H9 (cell line): ENCODE measurements around the gene ULK4. TPM values are rescaled to one million over a fixed set of nuclear protein-coding genes. Genes with fewer than 3 reads are reported as not detected.

Experiments
- DNase-seq: peaks from one replicate; pipeline ENCODE4 v3.0.0-alpha.2; 2017
- H2AFZ ChIP-seq: one replicate; pipeline ENCODE4 v1.6.1; 2013; ENCODE audit warnings: mild to moderate bottlenecking, low read length, control low read depth, moderate library complexity
- H2AK5ac ChIP-seq: 2 replicates; pipeline ENCODE4 v1.6.1; 2013; ENCODE audit warnings: low read length, control low read depth, mixed read lengths; ENCODE audit not compliant: insufficient read length
- H2BK120ac ChIP-seq: one replicate; pipeline ENCODE4 v1.6.1; 2013; ENCODE audit warnings: low read depth, mild to moderate bottlenecking, low read length, control low read depth, inconsistent platforms; ENCODE audit not compliant: poor library complexity, severe bottlenecking
- H2BK12ac ChIP-seq: 2 replicates; pipeline ENCODE4 v1.6.1; 2013; ENCODE audit warnings: low read length, control low read depth, mixed read lengths, low read depth; ENCODE audit not compliant: insufficient read length
- H2BK15ac ChIP-seq: 2 replicates; pipeline ENCODE4 v1.6.1; 2013; ENCODE audit warnings: low read depth, low read length, control low read depth
- H2BK20ac ChIP-seq: one replicate; pipeline ENCODE4 v1.6.1; 2013; ENCODE audit warnings: low read depth, mild to moderate bottlenecking, low read length, control low read depth, inconsistent platforms; ENCODE audit not compliant: poor library complexity, severe bottlenecking
- H2BK5ac ChIP-seq: 2 replicates; pipeline ENCODE4 v1.6.1; 2013; ENCODE audit warnings: low read length, control low read depth, mixed read lengths; ENCODE audit not compliant: insufficient read length
- H3K14ac ChIP-seq: 2 replicates; pipeline ENCODE4 v1.6.1; 2013; ENCODE audit warnings: low read length, control low read depth; ENCODE audit not compliant: insufficient read depth
- H3K18ac ChIP-seq: 2 replicates; pipeline ENCODE4 v1.6.1; 2013; ENCODE audit warnings: low read depth, mild to moderate bottlenecking, mixed read lengths, low read length, control low read depth; ENCODE audit not compliant: insufficient read length
- H3K23ac ChIP-seq: 2 replicates; pipeline ENCODE4 v1.6.1; 2013; ENCODE audit warnings: low read length, control low read depth, mixed read lengths, low read depth; ENCODE audit not compliant: insufficient read length
- H3K23me2 ChIP-seq: 2 replicates; pipeline ENCODE4 v1.6.1; 2013; ENCODE audit warnings: low read depth, mild to moderate bottlenecking, mixed read lengths, low read length, control low read depth; ENCODE audit not compliant: insufficient read length, poor library complexity, severe bottlenecking
- H3K27ac ChIP-seq: 2 replicates; pipeline ENCODE4 v1.5.1; 2013; ENCODE audit warnings: low read length, control low read depth, mixed read lengths, low read depth; ENCODE audit not compliant: insufficient read length
- H3K27me3 ChIP-seq: 2 replicates; pipeline ENCODE4 v1.6.1; 2013; ENCODE audit warnings: low read length, control low read depth, inconsistent platforms; ENCODE audit not compliant: insufficient read depth
- H3K4ac ChIP-seq: 2 replicates; pipeline ENCODE4 v1.6.1; 2013; ENCODE audit warnings: low read depth, mild to moderate bottlenecking, control low read depth, inconsistent platforms, low read length, moderate library complexity
- H3K4me1 ChIP-seq: 2 replicates; pipeline ENCODE4 v1.6.1; 2013; ENCODE audit warnings: low read length, control low read depth, inconsistent platforms; ENCODE audit not compliant: insufficient read depth
- H3K4me2 ChIP-seq: 2 replicates; pipeline ENCODE4 v1.6.1; 2013; ENCODE audit warnings: low read length, control low read depth, mixed read lengths; ENCODE audit not compliant: insufficient read length, insufficient read depth
- H3K56ac ChIP-seq: 2 replicates; pipeline ENCODE4 v1.6.1; 2013; ENCODE audit warnings: low read depth, mild to moderate bottlenecking, mixed read lengths, low read length, control low read depth; ENCODE audit not compliant: insufficient read length
- H3K79me1 ChIP-seq: 2 replicates; pipeline ENCODE4 v1.6.1; 2013; ENCODE audit warnings: low read depth, mild to moderate bottlenecking, moderate library complexity, low read length, control low read depth, inconsistent platforms; ENCODE audit not compliant: insufficient read depth, poor library complexity, severe bottlenecking
- H3K79me2 ChIP-seq: 2 replicates; pipeline ENCODE4 v1.6.1; 2013; ENCODE audit warnings: low read length, control low read depth, inconsistent platforms; ENCODE audit not compliant: insufficient read depth
- H3K9ac ChIP-seq: 2 replicates; pipeline ENCODE4 v1.6.1; 2013; ENCODE audit warnings: low read length, control low read depth, mixed read lengths; ENCODE audit not compliant: insufficient read length; ENCODE audit errors: extremely low read depth
- H3K9me3 ChIP-seq: one replicate; pipeline ENCODE4 v1.6.1; 2013; ENCODE audit warnings: low read depth, low read length, inconsistent platforms; ENCODE audit not compliant: control insufficient read depth
- H3T11ph ChIP-seq: one replicate; pipeline ENCODE4 v1.6.1; 2013; ENCODE audit warnings: mild to moderate bottlenecking, low read length, control low read depth, inconsistent platforms
- H4K20me1 ChIP-seq: one replicate; pipeline ENCODE4 v1.6.1; 2013; ENCODE audit not compliant: control insufficient read depth, insufficient read length, insufficient read depth
- H4K5ac ChIP-seq: 2 replicates; pipeline ENCODE4 v1.6.1; 2013; ENCODE audit warnings: low read depth, mild to moderate bottlenecking, mixed read lengths, low read length, control low read depth; ENCODE audit not compliant: insufficient read length
- H4K8ac ChIP-seq: replicated peaks from 2 replicates; pipeline ENCODE4 v1.6.1; 2013; ENCODE audit warnings: low read length, control low read depth, mixed read lengths, low read depth; ENCODE audit not compliant: insufficient read length
- H4K91ac ChIP-seq: 2 replicates; pipeline ENCODE4 v1.6.1; 2013; ENCODE audit warnings: low read depth, mild to moderate bottlenecking, moderate library complexity, mixed read lengths, low read length, control low read depth; ENCODE audit not compliant: insufficient read length
- H3K27ac Mint-ChIP-seq, 3 experiments: 2 replicates in 2 of 3; 3 replicates in 1 of 3; pipeline ENCODE4 v1.8.0; 2020 to 2021; ENCODE audit warnings: mixed read lengths in 3 of 3, mild to moderate bottlenecking in 1 of 3, moderate library complexity in 1 of 3
- H3K27me3 Mint-ChIP-seq: 2 replicates; pipeline ENCODE4 v1.8.0; 2021; ENCODE audit warnings: low read depth, mild to moderate bottlenecking, moderate library complexity, mixed read lengths
- H3K36me3 Mint-ChIP-seq, 3 experiments: 2 replicates in 2 of 3; 3 replicates in 1 of 3; pipeline ENCODE4 v1.8.0; 2020 to 2021; ENCODE audit warnings: low read depth in 3 of 3, mixed read lengths in 3 of 3; ENCODE audit not compliant: insufficient read depth in 1 of 3
- H3K4me1 Mint-ChIP-seq, 2 experiments: 2 replicates each; pipeline ENCODE4 v1.8.0; 2020; ENCODE audit warnings: mixed read lengths in 2 of 2
- H3K4me3 Mint-ChIP-seq, 2 experiments: 2 replicates in 1 of 2; 3 replicates in 1 of 2; pipeline ENCODE4 v1.8.0; 2020 to 2021; ENCODE audit warnings: mild to moderate bottlenecking in 2 of 2, mixed read lengths in 2 of 2, moderate library complexity in 1 of 2
- H3K9me3 Mint-ChIP-seq, 2 experiments: 2 replicates in 1 of 2; 3 replicates in 1 of 2; pipeline ENCODE4 v1.8.0; 2020; ENCODE audit warnings: mild to moderate bottlenecking in 2 of 2, mixed read lengths in 2 of 2, moderate library complexity in 1 of 2
- CTCF ChIP-seq: fragments of 200-600 bp; sonication (generic); conservative IDR thresholded peaks from 3 replicates; pipeline ENCODE4 v1.8.0; 2021; ENCODE audit warnings: antibody characterized with exemption, mild to moderate bottlenecking
- WGBS: extraction: QIAGEN DNeasy Blood & Tissue Kit; methylation state at CpG from one replicate; pipeline ENCODE4 v1.1.7; 2013; ENCODE audit warnings: missing lambda C conversion rate, low lambda C conversion rate, mixed read lengths; ENCODE audit not compliant: insufficient read length; ENCODE audit errors: extremely low coverage; 5-methylcytosine and 5-hydroxymethylcytosine counted together
- total RNA-seq: library from RNA; stranded (reverse); gene quantifications from 2 replicates; pipeline ENCODE4 v1.2.1, GENCODE V29; 2021

ULK4 gene
- total RNA-seq, 1 experiment from 2014 or later: 12.9 TPM

GRCh38 chr3:41498847-41499246, 463.1 kb downstream of the ULK4 start:
- no peak overlapping the region for H2BK120ac ChIP-seq
- H2AK5ac ChIP-seq: no peak overlapping the region
- H3K56ac ChIP-seq: no peak overlapping the region
- no peak overlapping the region for H2BK20ac ChIP-seq
- no peak overlapping the region for H3K14ac ChIP-seq
- no peaks in the 10 kb centered on the region for H3K79me2 ChIP-seq
- Mint-ChIP-seq H3K4me1 (no peaks in the 10 kb centered on the region), H3K36me3 (no peaks in the 10 kb centered on the region), H3K9me3 (no peaks in the 10 kb centered on the region), H3K27me3 (no peaks in the 10 kb centered on the region), H3K4me3 (no peak overlapping the region), H3K27ac (no peak overlapping the region)
- H3K23ac ChIP-seq: no peak overlapping the region
- no peak overlapping the region for H2BK5ac ChIP-seq
- no peaks in the 10 kb centered on the region for H3K79me1 ChIP-seq
- no peak overlapping the region for H2BK15ac ChIP-seq
- no peak overlapping the region for H3K27ac ChIP-seq
- H2BK12ac ChIP-seq: no peak overlapping the region
- no peak overlapping the region for H3K4me2 ChIP-seq
- no peak overlapping the region for H3K18ac ChIP-seq
- no peaks in the 10 kb centered on the region for H3K23me2 ChIP-seq
- no peak overlapping the region for H2AFZ ChIP-seq
- no peak for TF ChIP-seq CTCF
- H3K4ac ChIP-seq: no peak overlapping the region
- H4K20me1 ChIP-seq: no peaks in the 10 kb centered on the region
- H3K9ac ChIP-seq: no peak overlapping the region
- H4K91ac ChIP-seq: no peak overlapping the region
- H3K9me3 ChIP-seq: no peaks in the 10 kb centered on the region
- H4K5ac ChIP-seq: no peak overlapping the region
- no peaks in the 10 kb centered on the region for H3K27me3 ChIP-seq
- no peak overlapping the region for H4K8ac ChIP-seq
- H3T11ph ChIP-seq: no peak overlapping the region
- DNase-seq: no peak
- no CpG with 5 or more reads among the region's 2 CpGs for WGBS
- no peaks in the 10 kb centered on the region for H3K4me1 ChIP-seq
